Activated naive CD4-positive, alpha-beta T cell treated with anti-CD3 and anti-CD28 coated beads, Interleukin-2, amount 50 U/mL, for 72 hours (primary cell): ENCODE measurements around the gene HOXA2. TPM values are rescaled to one million over a fixed set of nuclear protein-coding genes. Genes with fewer than 3 reads are reported as not detected.

Source experiments
- ATAC-seq, 2 donors: fragments of 150-1000 bp; cut with Tn5 transposase; 2 replicates each; pipeline ENCODE4 v1.10.0; 2021; ENCODE audit warnings: mild to moderate bottlenecking in 2 of 2, moderate library complexity in 2 of 2
- DNase-seq, 2 donors: peaks; one replicate each; pipeline ENCODE4 v3.0.0; 2021 to 2022; ENCODE audit warnings: low spot score in 2 of 2
- H3K27ac Mint-ChIP-seq, 2 donors: one replicate each; pipeline ENCODE4 v1.8.0; 2022; ENCODE audit warnings: mild to moderate bottlenecking in 2 of 2, mixed read lengths in 2 of 2
- H3K36me3 Mint-ChIP-seq, 2 donors: one replicate each; pipeline ENCODE4 v1.8.0; 2022; ENCODE audit warnings: mixed read lengths in 2 of 2
- H3K9me3 Mint-ChIP-seq, 2 donors: one replicate each; pipeline ENCODE4 v1.8.0; 2022; ENCODE audit warnings: mixed read lengths in 2 of 2
- total RNA-seq, 2 donors: library from RNA; stranded (reverse); gene quantifications; one replicate each; pipeline ENCODE4 v1.2.3, GENCODE V29; 2022

HOXA2 gene
- total RNA-seq, 2 donors from 2014 or later: not detected

DNA sequence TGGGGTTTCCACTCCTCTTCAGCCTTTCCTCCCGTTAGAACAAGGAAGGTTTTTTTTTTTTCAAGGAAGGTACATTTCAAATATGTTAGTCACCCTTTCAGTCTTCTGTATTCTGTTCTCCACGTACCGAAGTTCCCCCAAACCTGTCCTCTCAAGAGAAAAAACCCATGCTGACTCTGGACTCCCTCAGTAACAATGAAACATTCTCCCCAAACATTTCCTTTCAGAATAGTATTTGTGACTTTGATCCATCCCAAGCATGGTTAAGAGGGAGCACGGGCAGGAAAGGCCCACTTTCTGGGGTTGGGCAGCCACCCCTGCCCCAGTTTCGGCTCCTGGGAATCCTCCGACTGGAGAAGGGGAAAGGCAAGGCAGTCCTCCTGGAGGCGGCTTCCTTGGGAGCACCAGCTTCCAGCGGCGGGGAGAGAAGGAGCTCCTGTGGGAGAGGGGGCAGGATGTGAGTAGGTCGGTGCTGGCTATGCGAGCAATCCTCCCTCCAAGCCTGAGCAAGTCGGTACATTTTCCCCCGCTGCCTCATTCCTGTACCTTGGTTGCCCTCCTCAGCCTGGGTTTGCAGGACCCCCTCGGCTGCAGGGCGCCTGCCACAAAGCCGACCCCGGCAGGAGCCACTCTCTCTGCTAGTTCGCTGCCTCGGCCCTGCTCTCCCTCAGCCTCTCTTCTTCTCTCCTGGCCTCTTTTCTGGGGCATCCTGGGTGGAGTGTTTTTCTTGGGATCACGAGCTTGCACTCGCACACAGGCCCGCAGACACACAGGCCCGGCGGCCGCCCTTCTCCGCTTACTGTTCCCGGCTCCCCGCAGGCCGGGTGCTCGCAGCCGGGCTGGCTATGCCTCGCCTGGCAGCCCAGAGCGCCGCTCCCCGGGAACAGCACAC lies 4.6 kb downstream of the HOXA2 start:
- DNase-seq (no peak), ATAC-seq (no peak)
- H3K9me3 Mint-ChIP-seq: no peaks in the 10 kb centered on the region
- no peak overlapping the region for H3K27ac Mint-ChIP-seq
- peaks cover 14 to 33% of the 10 kb centered on the region in 2 donors for H3K36me3 Mint-ChIP-seq

DNA sequence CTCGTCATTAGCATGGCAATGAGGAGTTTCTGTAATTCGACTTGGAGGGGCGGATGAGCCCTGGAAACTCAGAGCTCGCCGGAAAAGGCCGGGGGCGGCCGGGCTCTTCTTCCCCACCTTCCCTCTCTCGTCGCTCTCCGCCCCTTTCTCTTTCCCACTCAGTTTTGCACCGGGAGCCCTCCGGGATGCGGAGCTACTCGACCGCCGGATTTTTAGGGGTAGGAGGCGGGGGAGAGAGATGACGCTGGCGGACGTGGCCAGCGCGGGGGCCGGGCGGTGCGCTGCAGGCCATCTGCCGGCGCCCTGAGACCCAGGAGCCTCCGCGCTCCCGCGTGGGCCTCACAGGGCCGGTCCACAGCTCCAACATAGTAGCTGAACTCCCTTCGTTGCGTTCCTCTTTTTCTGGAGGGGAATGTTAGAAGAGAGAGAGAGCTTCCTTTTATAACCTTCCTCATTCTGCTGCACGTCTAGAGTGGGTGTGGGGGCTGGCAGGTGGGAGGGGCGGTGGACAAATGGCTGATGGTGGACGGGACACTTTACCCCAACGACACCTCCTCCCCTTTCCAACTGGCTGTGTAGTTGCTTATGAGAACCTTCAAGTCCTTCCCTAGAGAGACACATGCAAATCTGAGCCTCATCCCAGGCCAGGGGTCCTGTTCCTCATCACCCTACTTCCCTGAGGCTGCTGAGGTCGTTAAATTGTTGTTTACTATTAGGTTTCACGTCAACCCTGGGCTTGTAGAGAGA lies 5.5 kb downstream of the HOXA2 start:
- ATAC-seq: no peak
- Mint-ChIP-seq H3K36me3 (peaks cover 14 to 27% of the 10 kb centered on the region in 2 donors), H3K27ac (no peak overlapping the region), H3K9me3 (no peaks in the 10 kb centered on the region)
- no peak for DNase-seq

DNA sequence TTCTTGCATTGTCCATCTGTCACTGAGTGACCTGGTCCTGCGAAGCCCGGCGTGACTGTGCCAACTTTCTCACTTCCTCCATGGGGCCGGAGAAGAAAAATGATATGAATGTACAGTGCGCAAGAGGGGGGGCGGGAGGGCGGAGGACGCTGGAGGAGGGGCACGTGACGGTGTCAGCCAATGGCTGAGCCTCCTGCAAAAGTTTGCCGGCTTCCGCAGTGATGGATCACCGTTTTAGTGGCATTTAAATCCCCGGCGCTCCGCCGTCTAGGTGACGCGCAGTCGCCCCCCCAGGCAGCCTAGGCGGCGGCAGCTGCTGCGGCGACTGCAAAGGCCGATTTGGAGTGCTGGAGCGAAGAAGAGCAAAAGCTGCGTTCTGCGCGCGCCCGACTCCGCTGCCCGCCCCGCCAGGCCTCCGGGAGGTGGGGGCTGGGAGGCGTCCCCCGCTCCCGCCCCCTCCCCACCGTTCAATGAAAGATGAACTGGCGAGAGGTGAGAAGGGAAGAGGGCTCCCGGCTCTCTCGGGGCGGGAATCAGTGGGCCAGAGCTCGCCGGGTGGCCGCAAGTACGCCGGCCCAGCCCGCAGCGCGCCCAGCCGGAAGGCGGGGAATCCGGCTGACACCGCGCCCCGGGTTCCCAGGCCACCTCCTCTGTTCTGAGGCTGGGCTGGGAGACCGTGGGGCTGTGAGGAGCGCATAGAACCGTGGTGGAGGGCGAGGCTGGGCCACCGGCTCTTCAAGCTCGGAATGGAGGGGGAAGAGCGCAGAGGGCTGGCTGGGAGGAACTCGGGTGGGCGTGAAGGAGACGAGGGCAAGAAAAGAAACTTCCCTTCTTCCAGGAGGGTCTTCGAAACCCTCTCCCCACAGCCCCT lies 6.4 kb downstream of the HOXA2 start, which contains the start of gene HOXA1:
TSS of gene HOXA1 (minus strand) at position 104 of the 871 bp plus-strand sequence. CDS start at position 16, 88 bp downstream.
- ATAC-seq (peak; percentile 88 to 91), DNase-seq (peak; percentile 60 to 78)
- peaks cover 14 to 20% of the 10 kb centered on the region in 2 donors for H3K36me3 Mint-ChIP-seq
- H3K27ac Mint-ChIP-seq: peak within 1 kb of the TSS; percentile 47 to 78
- H3K9me3 Mint-ChIP-seq: no peaks in the 10 kb centered on the region

DNA sequence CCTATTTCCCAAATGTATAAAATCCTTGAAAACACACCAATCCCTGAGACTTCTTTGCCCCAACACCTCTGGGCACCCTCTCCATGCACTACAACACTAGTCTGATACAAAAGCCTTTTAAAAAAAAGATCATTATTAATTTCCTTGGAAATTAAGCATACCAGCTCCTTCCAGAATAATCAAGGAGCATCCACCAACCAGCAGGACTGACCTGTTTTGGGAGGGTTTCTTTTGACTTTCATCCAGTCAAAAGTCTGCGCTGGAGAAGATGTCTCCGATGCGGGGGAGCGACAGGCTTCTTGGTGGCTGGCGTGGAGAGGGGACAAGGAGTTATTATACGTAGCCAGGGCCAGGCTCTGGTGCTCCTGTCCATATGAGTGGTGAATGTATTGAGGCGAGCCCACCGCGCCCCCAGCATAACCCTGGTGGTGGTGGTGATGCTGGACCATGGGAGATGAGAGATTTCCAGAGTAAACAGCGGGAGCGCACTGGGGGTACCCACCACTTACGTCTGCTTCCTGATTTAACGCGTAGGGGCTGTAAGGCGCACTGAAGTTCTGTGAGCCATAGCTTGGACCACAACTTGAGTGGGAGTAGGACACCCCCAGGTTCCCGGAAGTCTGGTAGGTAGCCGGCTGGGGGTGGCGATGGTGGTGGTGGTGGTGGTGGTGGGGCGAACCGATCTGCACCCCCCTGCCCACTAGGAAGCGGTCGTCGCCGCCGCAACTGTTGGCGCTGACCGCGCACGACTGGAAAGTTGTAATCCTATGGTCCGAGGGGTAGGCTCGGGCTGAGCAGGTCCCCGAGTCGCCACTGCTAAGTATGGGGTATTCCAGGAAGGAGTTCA lies 7.2 kb downstream of the HOXA2 start:
- Mint-ChIP-seq H3K27ac (peak overlapping the region; percentile 47 to 78), H3K9me3 (no peaks in the 10 kb centered on the region), H3K36me3 (peaks cover 14 to 22% of the 10 kb centered on the region in 2 donors)
- ATAC-seq: peak; percentile 3 to 28
- DNase-seq: no peak

DNA sequence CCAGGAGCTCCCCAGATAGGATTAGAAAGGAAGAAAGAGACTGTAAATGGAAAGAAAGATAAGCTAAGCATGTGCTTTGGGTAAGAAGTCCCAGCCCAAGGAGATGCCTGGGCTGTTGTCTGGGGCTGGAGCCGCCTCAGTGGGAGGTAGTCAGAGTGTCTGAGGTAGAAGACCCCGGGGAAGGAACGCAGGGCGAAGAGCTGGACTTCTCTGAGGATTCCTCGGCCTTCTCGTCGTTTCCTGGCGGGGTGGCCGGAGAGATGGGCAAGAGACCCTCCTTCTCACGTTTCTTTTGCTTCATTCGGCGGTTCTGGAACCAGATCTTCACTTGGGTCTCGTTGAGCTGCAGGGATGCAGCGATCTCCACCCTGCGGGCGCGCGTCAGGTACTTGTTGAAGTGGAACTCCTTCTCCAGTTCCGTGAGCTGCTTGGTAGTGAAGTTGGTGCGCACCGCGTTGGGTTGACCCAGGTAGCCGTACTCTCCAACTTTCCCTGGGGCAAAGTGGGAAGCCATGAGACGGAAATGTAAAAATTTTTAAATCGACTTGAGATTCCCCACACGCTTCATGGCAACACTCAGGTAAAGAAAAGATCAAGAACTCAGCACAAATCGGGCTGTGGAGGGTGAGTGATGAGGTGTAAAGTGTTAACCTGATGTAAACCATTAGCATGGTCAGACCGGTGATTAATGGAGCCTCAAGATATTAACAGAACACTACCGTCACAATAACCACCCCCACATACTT lies 8.0 kb downstream of the HOXA2 start:
- Mint-ChIP-seq H3K9me3 (no peaks in the 10 kb centered on the region), H3K27ac (no peak overlapping the region), H3K36me3 (peaks cover 14 to 18% of the 10 kb centered on the region in 2 donors)
- ATAC-seq: no peak
- DNase-seq: no peak

DNA sequence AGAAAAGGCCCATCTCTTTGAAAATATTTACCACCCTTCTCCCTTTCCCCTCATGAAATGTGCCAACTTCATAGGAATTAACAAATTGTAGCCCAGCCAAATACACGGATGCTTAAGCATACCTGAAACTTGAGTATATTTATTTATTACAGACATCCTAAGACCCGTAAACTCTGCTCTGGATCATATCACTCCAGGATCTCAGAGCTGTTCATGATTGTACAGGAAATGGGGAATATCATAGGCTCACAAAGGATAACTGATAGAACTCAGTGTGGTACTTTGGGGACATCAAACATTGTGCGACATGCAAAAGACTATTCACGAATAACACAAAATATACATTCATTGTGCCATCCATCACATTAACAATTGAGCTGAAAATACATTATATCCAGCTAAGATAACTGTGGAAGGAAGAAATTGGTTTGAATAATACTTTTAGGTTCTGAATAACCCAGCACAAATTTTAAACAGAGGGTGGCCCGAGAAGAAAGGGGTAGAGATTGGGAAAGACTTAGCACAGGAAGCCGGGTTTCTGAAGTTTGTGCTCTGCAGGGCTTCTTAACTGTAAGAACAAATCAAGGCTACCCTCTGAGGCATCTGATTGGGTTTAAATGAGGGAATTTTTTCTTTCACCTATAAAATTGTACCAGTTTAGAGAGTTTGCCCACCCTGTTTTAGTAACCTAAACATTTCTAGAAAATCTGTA lies 9.1 kb downstream of the HOXA2 start:
- no peak overlapping the region for H3K27ac Mint-ChIP-seq
- ATAC-seq: no peak
- H3K9me3 Mint-ChIP-seq: peaks cover 0 to 4% of the 10 kb centered on the region in 2 donors
- no peak for DNase-seq
- peaks cover 8 to 15% of the 10 kb centered on the region in 2 donors for H3K36me3 Mint-ChIP-seq

DNA sequence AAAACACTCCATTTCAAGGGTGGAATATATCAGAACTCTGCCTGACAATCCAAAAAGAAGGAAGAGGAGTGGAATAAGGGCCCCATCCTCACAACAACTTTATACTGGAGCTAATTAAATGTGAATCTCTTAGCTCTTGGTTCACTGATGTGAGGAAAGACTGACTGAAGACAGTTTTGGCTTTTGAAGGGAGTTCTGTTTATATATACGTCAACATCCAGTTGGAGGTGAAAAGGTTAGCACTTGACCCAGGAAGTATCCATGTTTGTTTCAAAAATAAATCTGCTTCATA lies 9.7 kb downstream of the HOXA2 start:
- ATAC-seq (no peak), DNase-seq (no peak)
- H3K36me3 Mint-ChIP-seq: peaks cover 8 to 17% of the 10 kb centered on the region in 2 donors
- peaks cover 0 to 4% of the 10 kb centered on the region in 2 donors for H3K9me3 Mint-ChIP-seq
- no peak overlapping the region for H3K27ac Mint-ChIP-seq

DNA sequence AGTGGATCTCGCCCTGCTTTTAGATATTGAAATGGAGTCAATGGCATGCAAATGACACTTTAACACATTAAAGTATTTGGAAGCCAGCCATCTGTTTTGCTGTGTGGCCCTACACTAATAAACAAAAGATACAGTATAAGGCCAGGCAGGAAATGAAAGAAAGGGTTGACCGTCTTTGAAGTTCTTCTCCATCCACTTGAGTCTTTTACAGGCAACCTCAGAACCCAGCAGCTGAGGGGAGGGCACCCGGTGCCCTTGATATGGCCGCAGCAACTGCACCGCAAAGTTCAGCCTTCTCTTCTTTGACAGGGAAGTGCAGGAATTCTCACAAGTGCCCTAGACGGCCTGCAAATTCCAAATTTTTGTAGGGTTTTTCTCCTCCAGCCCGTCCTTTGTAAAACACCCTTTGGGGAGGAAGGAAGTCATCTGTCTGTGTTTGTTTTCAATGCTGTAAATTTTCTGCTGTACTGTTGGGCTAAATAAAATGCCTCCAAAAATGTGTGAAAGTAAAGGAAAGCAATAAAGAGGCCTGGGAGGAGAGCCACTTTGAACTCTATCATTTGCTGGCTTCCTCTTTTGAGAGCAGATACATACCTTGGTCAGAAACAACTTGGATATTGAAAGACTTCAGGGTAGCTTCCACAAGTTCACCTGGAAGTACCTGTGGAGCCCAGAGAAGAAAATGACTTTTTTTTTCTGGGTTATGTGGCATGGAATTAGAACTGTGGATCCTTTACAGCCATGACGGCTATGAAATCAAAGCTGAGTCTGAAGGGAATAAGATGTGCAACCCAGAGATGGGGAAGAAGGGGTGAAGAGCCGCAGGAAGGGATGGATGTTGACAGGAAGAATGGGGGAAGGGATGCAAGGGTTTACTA lies 10.3 kb downstream of the HOXA2 start:
- H3K36me3 Mint-ChIP-seq: peaks cover 8 to 19% of the 10 kb centered on the region in 2 donors
- H3K27ac Mint-ChIP-seq: no peak overlapping the region
- peaks cover 0 to 4% of the 10 kb centered on the region in 2 donors for H3K9me3 Mint-ChIP-seq
- no peak for DNase-seq
- no peak for ATAC-seq

DNA sequence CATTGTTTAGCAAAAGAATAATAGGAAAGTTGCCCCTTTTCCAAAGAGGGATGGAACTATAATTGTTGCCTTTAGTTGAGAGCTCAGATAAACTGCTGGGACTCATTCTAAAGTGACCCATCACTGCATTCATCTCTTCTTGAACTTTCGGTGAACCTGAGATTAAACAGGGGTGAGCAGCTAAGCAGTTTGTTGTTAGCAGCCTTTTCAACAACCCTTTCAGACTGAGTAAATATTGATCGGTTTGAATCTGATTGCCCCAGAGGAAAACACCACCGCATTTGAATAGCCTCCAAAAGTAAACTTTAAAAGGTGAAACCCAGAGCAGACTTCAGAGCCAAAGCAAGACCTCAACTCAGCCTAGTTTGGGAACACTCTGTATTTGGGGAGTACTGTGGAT lies 11.4 kb downstream of the HOXA2 start:
- ATAC-seq (no peak), DNase-seq (no peak)
- Mint-ChIP-seq H3K36me3 (peaks cover 8 to 18% of the 10 kb centered on the region in 2 donors), H3K27ac (no peak overlapping the region), H3K9me3 (peaks cover 0 to 4% of the 10 kb centered on the region in 2 donors)

DNA sequence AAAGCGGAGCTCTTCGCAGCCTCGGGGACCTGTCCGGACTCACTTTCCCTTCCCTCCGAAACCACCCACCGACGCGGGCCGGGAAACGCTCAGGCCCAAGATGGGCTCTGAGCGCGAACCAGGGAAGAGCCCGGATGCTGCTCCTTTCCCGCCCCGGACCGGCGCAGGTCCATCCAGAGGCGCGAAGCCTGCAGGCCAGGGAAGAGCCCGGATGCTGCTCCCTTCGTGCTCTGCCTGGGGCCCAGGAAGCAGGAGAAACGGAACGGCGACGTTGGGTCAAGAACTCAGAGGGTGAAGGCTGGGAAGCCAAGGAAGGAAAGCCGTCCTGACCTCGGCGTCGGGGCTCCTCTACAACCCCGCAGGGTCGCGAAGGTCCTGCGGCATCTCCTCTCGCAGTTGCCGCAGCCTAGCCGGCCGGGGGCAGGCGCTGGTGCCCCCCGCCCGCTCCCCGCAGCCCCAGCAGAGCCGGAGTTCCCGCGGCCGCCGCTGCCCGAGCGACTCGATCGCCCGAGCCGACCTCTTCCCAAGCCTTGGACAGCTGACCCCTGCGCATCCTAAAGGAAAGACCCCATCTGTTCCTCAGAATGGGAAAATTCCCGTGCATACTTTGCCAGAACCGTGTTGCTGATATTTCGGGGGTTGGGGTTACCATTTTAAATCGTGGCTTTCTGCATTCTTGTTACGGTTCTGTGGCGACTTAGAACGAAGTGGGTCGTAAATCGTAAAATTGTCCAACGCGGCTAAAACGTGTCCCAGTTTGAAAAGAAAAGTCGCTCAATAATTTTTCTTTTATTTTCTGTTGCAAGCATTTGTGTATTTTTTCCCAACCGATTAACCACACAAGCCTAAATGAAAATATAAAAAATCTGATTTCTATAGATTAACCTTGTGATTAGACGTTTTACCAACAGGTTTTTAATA lies 14.2 kb downstream of the HOXA2 start:
- peak overlapping the region in 1 of 2 donors; percentile 65 for H3K27ac Mint-ChIP-seq
- H3K9me3 Mint-ChIP-seq: peaks cover 0 to 4% of the 10 kb centered on the region in 2 donors
- H3K36me3 Mint-ChIP-seq: peaks cover 0 to 18% of the 10 kb centered on the region in 2 donors
- DNase-seq: no peak
- no peak for ATAC-seq

DNA sequence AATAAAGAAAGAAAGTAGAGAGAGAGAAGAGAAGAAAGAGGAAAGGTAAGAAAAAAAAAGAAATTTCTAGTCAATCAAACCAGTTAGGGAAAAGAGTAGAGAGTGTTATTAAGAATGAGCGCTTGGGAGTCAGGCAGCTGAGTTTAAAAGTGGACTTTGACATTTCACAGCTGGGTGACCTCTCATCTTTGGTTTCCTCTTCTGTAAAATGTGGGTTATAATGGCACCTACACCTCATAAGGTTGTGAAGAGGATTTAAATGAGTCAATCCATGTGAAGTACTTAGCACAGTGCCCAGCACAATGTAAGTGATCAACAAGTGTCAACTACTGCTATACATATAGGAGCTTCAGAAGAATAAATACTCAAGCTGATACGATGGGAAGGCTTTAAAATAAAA lies 18.8 kb downstream of the HOXA2 start:
- H3K27ac Mint-ChIP-seq: no peak overlapping the region
- ATAC-seq: no peak
- no peak for DNase-seq
- peaks cover 0 to 8% of the 10 kb centered on the region in 2 donors for H3K36me3 Mint-ChIP-seq
- no peaks in the 10 kb centered on the region for H3K9me3 Mint-ChIP-seq

DNA sequence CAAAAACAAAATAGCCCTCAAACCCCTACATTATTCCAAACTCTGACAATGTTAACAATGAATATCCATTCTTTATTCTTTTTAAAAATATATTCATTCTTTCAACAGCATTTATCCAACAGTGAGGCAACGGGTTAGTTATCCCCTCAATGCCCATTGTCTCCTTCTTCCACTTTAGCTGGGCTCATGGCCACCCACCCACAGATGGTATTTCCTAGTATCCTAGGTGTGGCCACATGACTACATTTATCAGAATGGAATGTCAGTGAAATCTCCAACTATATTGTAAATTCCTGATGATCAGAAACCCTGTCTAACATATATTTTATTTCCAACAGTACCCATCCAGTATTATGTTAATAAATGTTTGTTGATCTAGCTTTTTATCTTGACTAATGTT lies 20.3 kb downstream of the HOXA2 start:
- no peak for ATAC-seq
- no peaks in the 10 kb centered on the region for H3K9me3 Mint-ChIP-seq
- no peak for DNase-seq
- peaks cover 0 to under 1% of the 10 kb centered on the region in 2 donors for H3K36me3 Mint-ChIP-seq
- no peak overlapping the region for H3K27ac Mint-ChIP-seq

DNA sequence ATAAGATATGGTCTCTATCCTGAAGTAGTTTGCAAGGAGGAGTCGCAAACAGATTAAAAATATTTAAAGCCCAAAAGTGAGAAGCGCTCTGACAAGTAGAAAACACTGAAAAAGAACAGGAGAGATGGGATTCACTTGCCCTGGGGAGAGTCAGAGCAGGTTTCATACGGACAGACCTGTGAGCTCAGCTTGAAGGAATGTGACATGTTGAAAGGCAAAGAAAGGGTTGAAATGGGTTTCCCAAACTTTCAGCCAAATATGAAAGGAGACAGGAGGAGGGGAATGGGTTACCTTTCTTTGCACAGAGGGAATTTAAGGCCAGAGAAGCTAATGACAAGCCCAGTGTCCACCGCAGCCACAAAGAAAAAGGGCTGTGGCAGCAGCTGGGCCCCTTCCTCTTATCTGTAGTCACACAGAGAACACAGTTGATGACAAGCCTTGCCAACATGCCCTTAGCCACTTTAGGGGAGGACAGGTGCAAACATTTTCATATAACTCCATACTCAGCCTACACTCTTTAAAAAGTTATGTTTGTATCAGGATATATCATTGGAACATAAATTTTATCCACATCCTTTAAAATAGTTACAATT lies 21.5 kb downstream of the HOXA2 start:
- Mint-ChIP-seq H3K27ac (no peak overlapping the region), H3K36me3 (no peaks in the 10 kb centered on the region), H3K9me3 (no peaks in the 10 kb centered on the region)
- ATAC-seq (no peak), DNase-seq (no peak)
